ENCODE data around the gene RAB3B.
"Not testable (repeated sequence)": the region's sequence is repeated elsewhere in the genome, so short reads cannot be mapped to it uniquely, and the experiment has no call there.

DNA sequence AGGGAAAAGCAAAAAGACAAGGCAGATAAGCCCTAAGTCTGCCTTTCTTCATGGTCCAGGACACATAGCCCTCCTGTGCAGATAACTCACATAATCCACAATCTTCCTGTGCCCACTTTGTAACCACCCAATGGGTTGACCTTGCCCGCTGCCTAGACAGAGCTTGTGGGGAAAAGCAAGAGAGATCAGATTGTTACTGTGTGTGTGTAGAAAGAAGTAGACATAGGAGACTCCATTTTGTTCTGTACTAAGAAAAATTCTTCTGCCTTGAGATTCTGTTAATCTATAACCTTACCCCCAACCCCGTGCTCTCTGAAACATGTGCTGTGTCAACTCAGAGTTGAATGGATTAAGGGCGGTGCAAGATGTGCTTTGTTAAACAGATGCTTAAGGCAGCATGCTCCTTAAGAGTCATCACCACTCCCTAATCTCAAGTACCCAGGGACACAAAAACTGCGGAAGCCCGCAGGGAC is 15.6 kb upstream of the RAB3B start:
- not testable (repeated sequence) for TF ChIP-seq CTCF (IDR thresholded peaks at IDR 0.05 in 4 of 5, conservative IDR thresholded peaks at IDR 0.05 in 1 of 5); POLR2A (IDR thresholded peaks at IDR 0.05)
